Erythroblast (primary cell): ENCODE results near the gene PLOD3.

Source experiments
- GATA1 ChIP-seq: IDR thresholded peaks from 2 replicates; pipeline ENCODE4 v1.6.1; 2011; ENCODE audit warnings: low read depth, mild to moderate bottlenecking, control low read depth, low read length, moderate library complexity
- POLR2A ChIP-seq: IDR thresholded peaks from 2 replicates; pipeline ENCODE4 v1.6.1; 2011; ENCODE audit warnings: mild to moderate bottlenecking, low read length

DNA sequence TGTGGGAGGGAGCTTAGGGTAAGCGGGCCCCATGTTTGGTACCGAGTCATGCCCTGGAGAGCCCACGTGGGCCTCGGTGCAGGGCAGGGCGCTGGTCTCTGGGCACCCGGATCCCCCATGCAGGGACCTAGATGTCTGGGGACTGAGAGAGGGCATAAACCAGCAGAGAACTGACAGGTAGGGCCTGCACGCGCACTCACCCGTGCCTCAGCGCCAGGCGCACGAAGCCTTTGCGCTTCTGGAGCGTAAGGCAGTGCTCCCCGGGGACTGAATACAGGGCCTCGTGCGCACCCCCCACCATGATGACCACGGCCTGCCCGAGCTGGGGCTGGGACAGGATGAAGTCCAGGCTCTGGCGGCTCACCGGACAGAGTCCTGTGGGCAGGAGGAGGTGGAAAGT is 19.4 kb downstream of the PLOD3 start:
- TF ChIP-seq POLR2A = no peak
- no peak for TF ChIP-seq GATA1
